Measurements from ENCODE around the gene TMEM109. TPM values are rescaled to one million over a fixed set of nuclear protein-coding genes. Genes with fewer than 3 reads are reported as not detected.

TMEM109 gene
- total RNA-seq, 2 experiments from 2014 or later, result 27.8 to 32.9 TPM

DNA sequence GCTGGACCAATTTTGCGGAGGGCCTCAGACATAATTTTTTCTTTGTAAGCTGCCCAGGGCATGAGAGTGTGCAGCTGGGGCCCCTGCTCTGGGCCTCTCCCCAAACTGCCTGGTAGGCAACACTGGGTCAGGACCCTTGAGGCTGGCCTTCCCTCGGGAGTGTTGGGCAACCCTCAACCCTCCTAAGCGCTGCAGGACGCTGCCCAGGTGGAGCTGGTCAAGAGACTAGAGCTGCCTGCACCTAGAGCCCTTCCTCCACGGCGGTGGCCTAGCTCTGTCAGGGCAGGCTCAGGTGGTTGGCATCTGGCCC is 9.8 kb downstream of the TMEM109 start:
- peak overlapping the region; percentile 45 for H3K4me3 ChIP-seq (ENCODE audit: low read length)
- peak overlapping the region; percentile 51 for H3K4me3 Mint-ChIP-seq
- no peak for ATAC-seq (ENCODE audit: poor library complexity)
- peaks cover 45% of the 10 kb centered on the region for H3K36me3 ChIP-seq (ENCODE audit: insufficient read depth, low read length)
- no peak overlapping the region for H3K27ac Mint-ChIP-seq
- H3K27ac ChIP-seq (ENCODE audit: low read depth in 1 of 2, low read length in 2 of 2), result no peak overlapping the region
- POLR2A ChIA-PET, result interaction anchor here (0.7 to 2.1 kb wide), 3 partner anchors 9 to 160 kb away, joined by 3 to 19 read pairs (median 3); partner anchors contain the start of gene TMEM109
- intact Hi-C loops (cut with DNase I, micrococcal nuclease), result no loop called here
- no peak for DNase-seq
- H3K4me1 ChIP-seq (ENCODE audit: insufficient read depth, low read length), result peaks cover 27% of the 10 kb centered on the region
- CTCF ChIA-PET, result interaction anchor here (1.2 kb wide), 1 partner anchor 8 kb away, joined by 4 read pairs; no protein-coding TSS in a partner anchor
- peaks cover 37% of the 10 kb centered on the region for H3K27me3 Mint-ChIP-seq
- H3K9me3 ChIP-seq (ENCODE audit: control insufficient read depth in 1 of 2, insufficient read depth in 1 of 2, low read length in 2 of 2), result peaks cover 0 to 14% of the 10 kb centered on the region in 2 experiments
- peaks cover 25 to 28% of the 10 kb centered on the region in 2 experiments for H3K27me3 ChIP-seq (ENCODE audit: control insufficient read depth in 1 of 2, insufficient read depth in 2 of 2, low read length in 2 of 2)
- TF ChIP-seq, protein P1, sequence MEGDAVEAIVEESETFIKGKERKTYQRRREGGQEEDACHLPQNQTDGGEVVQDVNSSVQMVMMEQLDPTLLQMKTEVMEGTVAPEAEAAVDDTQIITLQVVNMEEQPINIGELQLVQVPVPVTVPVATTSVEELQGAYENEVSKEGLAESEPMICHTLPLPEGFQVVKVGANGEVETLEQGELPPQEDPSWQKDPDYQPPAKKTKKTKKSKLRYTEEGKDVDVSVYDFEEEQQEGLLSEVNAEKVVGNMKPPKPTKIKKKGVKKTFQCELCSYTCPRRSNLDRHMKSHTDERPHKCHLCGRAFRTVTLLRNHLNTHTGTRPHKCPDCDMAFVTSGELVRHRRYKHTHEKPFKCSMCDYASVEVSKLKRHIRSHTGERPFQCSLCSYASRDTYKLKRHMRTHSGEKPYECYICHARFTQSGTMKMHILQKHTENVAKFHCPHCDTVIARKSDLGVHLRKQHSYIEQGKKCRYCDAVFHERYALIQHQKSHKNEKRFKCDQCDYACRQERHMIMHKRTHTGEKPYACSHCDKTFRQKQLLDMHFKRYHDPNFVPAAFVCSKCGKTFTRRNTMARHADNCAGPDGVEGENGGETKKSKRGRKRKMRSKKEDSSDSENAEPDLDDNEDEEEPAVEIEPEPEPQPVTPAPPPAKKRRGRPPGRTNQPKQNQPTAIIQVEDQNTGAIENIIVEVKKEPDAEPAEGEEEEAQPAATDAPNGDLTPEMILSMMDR (IDR thresholded peaks at IDR 0.05), result no peak
- peaks cover 48% of the 10 kb centered on the region for H3K36me3 Mint-ChIP-seq (ENCODE audit: low read depth)
- peaks cover 5% of the 10 kb centered on the region for H3K4me1 Mint-ChIP-seq (ENCODE audit: low read depth)
- H3K9me3 Mint-ChIP-seq, result no peaks in the 10 kb centered on the region

DNA sequence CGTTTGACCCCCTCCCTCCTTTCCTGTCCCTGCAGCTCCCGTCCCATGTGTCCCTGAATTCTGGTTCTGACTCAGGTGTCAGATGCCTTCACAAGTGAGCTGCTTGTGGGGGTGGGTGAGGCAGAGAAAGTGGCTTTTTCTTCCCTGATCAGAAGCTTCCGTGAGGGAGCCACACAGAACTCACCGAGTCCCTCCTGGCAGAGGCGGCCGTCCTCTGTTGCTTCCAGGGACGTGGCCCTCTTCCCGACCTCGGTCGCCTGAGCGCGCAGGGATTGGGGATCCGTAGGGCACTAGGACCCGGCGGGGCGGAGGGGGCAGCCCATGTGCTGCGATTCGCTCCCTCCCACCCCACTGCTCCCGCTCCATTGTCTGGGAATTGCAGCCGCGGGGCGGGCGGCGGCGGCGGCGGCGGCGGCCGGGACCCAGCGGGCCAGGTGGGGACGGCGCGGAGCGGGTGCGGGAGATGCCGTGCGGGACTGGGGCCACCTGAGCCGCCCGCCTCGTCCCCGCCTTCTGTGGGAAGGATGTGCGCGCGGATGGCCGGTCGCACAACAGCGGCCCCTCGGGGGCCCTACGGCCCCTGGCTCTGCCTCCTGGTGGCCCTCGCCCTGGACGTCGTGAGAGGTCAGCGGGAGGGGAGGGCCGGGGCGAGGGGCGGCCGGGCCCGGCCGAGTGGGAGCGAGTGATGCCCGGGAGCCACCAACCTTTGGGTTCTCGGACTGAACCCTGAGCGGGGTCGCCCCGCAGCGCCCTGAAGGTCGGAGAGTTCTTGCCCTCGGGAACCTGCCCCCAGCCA is 10.3 kb downstream of the TMEM109 start, which contains the start of gene TMEM132A:
Gene TMEM132A (plus strand): TSS at position 351 of the 796 bp plus-strand sequence. CDS start 174 bp downstream, at position 525.
- POLR2A ChIA-PET, result interaction anchor here (0.7 to 2.1 kb wide), 4 partner anchors 8 to 160 kb away, joined by 3 to 19 read pairs (median 3); partner anchors contain the start of gene TMEM109
- intact Hi-C loops (cut with DNase I, micrococcal nuclease), result no loop called here
- peak; percentile 63 for ATAC-seq (ENCODE audit: poor library complexity)
- peaks cover 43% of the 10 kb centered on the region for H3K36me3 ChIP-seq (ENCODE audit: insufficient read depth, low read length)
- peaks cover 25 to 28% of the 10 kb centered on the region in 2 experiments for H3K27me3 ChIP-seq (ENCODE audit: control insufficient read depth in 1 of 2, insufficient read depth in 2 of 2, low read length in 2 of 2)
- TF ChIP-seq, protein P1 (IDR thresholded peaks at IDR 0.05), result no peak
- H3K4me3 ChIP-seq (ENCODE audit: low read length), result peak within 1 kb of the TSS; percentile 45
- CTCF ChIA-PET, result interaction anchor here (1.2 kb wide), 1 partner anchor 9 kb away, joined by 4 read pairs; no protein-coding TSS in a partner anchor
- Mint-ChIP-seq H3K27ac (no peak within 1 kb of the TSS), H3K4me1 (ENCODE audit: low read depth) (peaks cover 5% of the 10 kb centered on the region), H3K9me3 (no peaks in the 10 kb centered on the region), H3K27me3 (peaks cover 37% of the 10 kb centered on the region), H3K4me3 (peak within 1 kb of the TSS; percentile 65), H3K36me3 (ENCODE audit: low read depth) (peaks cover 43% of the 10 kb centered on the region)
- peaks cover 26% of the 10 kb centered on the region for H3K4me1 ChIP-seq (ENCODE audit: insufficient read depth, low read length)
- H3K27ac ChIP-seq (ENCODE audit: low read depth in 1 of 2, low read length in 2 of 2), result no peak within 1 kb of the TSS
- DNase-seq, result peak in 2 of 14 experiments; percentile 30 to 34
- H3K9me3 ChIP-seq (ENCODE audit: control insufficient read depth in 1 of 2, insufficient read depth in 1 of 2, low read length in 2 of 2), result peaks cover 0 to 14% of the 10 kb centered on the region in 2 experiments

DNA sequence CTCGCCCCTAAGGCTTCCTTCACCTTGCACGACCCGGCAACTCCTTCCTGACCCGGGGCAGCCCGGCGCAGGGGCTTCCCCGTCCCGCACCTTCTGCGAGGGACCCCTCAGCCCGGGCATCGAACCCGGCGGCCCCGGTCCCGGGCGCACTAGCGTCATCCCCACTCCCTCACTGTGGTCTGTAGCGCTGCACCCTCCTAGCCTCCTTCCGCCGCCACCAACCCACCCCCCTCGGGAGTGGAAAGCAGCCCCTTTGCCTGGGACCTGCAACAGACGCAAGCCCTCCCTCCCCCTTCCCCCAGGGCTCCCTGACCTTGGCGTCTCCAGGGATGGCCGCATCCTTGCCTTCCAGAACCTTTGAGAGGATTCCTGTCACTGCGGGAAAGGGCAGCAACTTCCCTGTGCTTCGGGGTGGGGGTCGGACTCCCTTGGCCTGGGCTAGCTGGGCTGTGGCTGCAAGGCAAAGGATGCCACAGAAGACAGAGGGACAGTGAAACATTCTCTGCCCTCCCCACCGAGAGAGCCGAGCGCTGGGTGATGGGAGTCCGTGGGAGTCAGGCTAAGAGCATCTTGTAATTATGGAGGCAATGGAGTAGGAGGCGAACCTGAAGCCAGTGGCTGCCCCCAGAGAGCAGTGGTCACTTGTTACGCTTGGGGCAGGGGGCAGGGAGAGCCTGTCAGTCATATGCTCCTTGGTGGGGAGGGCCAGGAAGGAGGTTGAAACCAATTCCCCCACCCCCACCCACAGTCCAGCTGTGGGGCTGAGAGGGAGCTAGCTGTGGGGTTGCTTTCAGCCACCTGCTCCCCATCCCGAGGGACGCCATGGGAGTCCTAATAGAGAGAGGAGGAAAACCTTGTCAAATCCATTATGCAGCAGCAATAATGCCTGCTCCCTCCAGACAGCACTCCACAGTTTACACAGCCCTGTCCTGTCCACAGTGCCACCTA is 11.2 kb downstream of the TMEM109 start:
- CTCF ChIA-PET, result interaction anchor here (1.2 kb wide), 1 partner anchor 19 kb away, joined by 3 read pairs; the partner anchor contains the start of gene PRPF19

More for the DNA sequence above, 11.2 kb downstream of the TMEM109 start:
- POLR2A ChIA-PET, result interaction anchor here (0.9 kb wide), 1 partner anchor 9 kb away, joined by 3 read pairs; no protein-coding TSS in a partner anchor
- ATAC-seq (ENCODE audit: poor library complexity) (peak; percentile 48), DNase-seq (peak in 1 of 14 experiments; percentile 17)
- intact Hi-C loops (cut with DNase I, micrococcal nuclease), result no loop called here
- TF ChIP-seq, protein P1 (IDR thresholded peaks at IDR 0.05), result no peak
- no peak overlapping the region for H3K27ac Mint-ChIP-seq
- Histone ChIP-seq H3K4me1 (ENCODE audit: insufficient read depth, low read length) (peaks cover 22% of the 10 kb centered on the region), H3K27me3 (ENCODE audit: control insufficient read depth in 1 of 2, insufficient read depth in 2 of 2, low read length in 2 of 2) (peaks cover 25 to 28% of the 10 kb centered on the region in 2 experiments), H3K9me3 (ENCODE audit: control insufficient read depth in 1 of 2, insufficient read depth in 1 of 2, low read length in 2 of 2) (peaks cover 0 to 14% of the 10 kb centered on the region in 2 experiments), H3K36me3 (ENCODE audit: insufficient read depth, low read length) (peaks cover 35% of the 10 kb centered on the region), H3K4me3 (ENCODE audit: low read length) (peak overlapping the region; percentile 45), H3K27ac (ENCODE audit: low read depth in 1 of 2, low read length in 2 of 2) (no peak overlapping the region)
- H3K9me3 Mint-ChIP-seq, result no peaks in the 10 kb centered on the region
- H3K27me3 Mint-ChIP-seq, result peaks cover 37% of the 10 kb centered on the region
- H3K4me3 Mint-ChIP-seq, result peak overlapping the region; percentile 65
- H3K36me3 Mint-ChIP-seq (ENCODE audit: low read depth), result peaks cover 34% of the 10 kb centered on the region
- peaks cover 5% of the 10 kb centered on the region for H3K4me1 Mint-ChIP-seq (ENCODE audit: low read depth)

All from CD4-positive, alpha-beta T cell (primary cell).